ENCODE results near the gene GLO1.

The GLO1 gene

DNA sequence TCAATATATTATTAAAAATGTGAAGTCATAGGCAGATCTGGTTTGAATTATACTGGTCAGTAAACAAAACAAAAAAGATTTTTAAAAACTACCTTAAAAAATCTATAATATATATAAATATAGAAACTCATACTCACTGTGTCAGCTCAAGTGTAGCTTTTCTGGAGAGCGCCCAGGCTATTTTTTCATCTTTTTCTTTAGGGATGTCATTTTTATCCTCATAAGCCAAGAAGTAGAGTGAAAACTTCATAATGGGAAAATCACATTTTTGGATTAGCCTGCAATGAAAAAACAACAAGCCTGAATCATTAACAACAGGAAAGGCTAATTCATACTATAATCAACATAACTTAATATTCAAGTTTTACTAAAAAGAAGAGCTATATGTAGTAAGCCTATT, 18.7 kb downstream of the GLO1 start:
- no peaks in the 10 kb centered on the region for H3K9me3 ChIP-seq (ENCODE audit: low read length)
- no peaks in the 10 kb centered on the region for H3K4me1 ChIP-seq (ENCODE audit: insufficient read depth, low read length)
- no peak overlapping the region for H3K4me3 ChIP-seq (ENCODE audit: low read depth in 1 of 2, low read length in 2 of 2)
- no peaks in the 10 kb centered on the region for H3K27me3 ChIP-seq (ENCODE audit: control insufficient read depth in 1 of 2, insufficient read depth in 2 of 2, low read length in 2 of 2)
- H3K36me3 ChIP-seq (ENCODE audit: insufficient read depth, low read length) = peaks cover 6% of the 10 kb centered on the region
- H3K27ac ChIP-seq (ENCODE audit: low read depth, low read length) = no peak overlapping the region
- no peak overlapping the region for H3K9ac ChIP-seq (ENCODE audit: low read length)

DNA sequence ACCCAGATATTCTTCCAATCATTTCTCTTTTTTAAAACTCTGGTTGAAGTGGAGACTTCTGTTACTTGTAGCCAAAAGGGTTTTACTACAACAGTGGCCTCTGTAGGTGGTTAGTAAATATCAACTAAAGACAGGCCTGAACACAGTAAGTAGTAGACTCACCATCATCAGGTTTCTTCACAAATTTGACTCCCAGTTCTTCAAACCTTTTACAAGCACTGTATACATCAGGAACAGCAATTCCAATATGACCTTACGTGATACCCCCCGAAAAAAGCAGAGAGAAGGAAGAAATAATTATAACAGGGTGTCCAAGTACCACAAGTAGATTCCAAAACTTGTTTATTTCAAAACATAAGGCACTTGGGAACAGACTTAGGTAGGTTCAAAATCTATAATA, 21.1 kb downstream of the GLO1 start:
- no peak overlapping the region for H3K9ac ChIP-seq (ENCODE audit: low read length)
- no peaks in the 10 kb centered on the region for H3K27me3 ChIP-seq (ENCODE audit: control insufficient read depth in 1 of 2, insufficient read depth in 2 of 2, low read length in 2 of 2)
- peaks cover 22% of the 10 kb centered on the region for H3K36me3 ChIP-seq (ENCODE audit: insufficient read depth, low read length)
- H3K27ac ChIP-seq (ENCODE audit: low read depth, low read length) = no peak overlapping the region
- H3K4me3 ChIP-seq (ENCODE audit: low read depth in 1 of 2, low read length in 2 of 2) = no peak overlapping the region
- no peaks in the 10 kb centered on the region for H3K4me1 ChIP-seq (ENCODE audit: insufficient read depth, low read length)
- no peaks in the 10 kb centered on the region for H3K9me3 ChIP-seq (ENCODE audit: low read length)

DNA sequence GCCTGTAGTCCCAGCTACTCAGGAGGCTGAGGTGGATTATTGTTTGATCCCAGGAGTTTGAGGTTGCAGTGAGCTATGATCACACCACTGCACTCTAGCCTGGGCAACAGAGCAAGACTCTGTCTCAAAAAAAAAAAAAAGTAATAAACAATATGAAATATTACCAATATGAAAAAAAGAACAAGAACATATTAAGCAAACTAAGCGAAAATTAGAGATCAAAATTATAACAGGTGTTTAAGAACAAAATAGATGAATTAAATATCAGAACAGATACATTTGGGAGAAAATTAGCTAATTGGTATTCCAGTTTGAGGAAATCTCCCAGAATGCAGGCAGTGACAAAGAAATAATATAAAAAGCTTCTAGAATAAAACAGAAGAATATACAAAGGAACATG, 23.3 kb downstream of the GLO1 start:
- Histone ChIP-seq H3K27me3 (ENCODE audit: control insufficient read depth in 1 of 2, insufficient read depth in 2 of 2, low read length in 2 of 2) (no peaks in the 10 kb centered on the region), H3K36me3 (ENCODE audit: insufficient read depth, low read length) (peaks cover 39% of the 10 kb centered on the region), H3K9ac (ENCODE audit: low read length) (no peak overlapping the region), H3K27ac (ENCODE audit: low read depth, low read length) (no peak overlapping the region), H3K4me3 (ENCODE audit: low read depth in 1 of 2, low read length in 2 of 2) (no peak overlapping the region), H3K4me1 (ENCODE audit: insufficient read depth, low read length) (no peaks in the 10 kb centered on the region), H3K9me3 (ENCODE audit: low read length) (no peaks in the 10 kb centered on the region)

DNA sequence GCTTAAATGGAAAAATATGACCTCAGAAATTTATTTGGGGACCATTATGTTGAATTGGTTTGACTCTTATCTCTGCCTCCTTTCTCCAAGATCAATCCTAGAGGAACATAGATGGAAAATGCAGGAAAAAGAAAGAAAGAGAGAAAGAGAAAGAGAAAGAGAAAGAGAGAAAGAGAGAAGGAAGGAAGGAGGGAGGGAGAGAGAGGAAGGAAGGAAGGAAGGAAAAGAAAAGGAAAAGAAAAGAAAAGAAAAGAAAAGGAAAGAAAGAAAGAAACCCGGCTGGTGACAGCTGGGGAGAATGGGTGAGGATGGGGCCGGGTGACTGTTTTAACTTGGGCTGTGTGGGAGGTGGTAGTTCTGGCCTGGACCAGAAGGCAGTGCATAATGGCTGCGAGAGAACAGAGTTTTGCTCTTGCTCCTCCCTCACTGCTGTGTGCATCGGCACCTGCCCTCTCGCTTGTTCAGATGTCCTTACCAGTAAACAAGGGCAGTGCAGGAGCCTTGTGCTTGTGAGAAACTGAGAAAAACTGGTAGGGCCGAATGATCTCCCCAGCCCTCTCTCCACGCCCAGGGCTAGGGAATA, 24.7 kb downstream of the GLO1 start:
- H3K27me3 ChIP-seq (ENCODE audit: control insufficient read depth in 1 of 2, insufficient read depth in 2 of 2, low read length in 2 of 2) = no peaks in the 10 kb centered on the region
- H3K4me1 ChIP-seq (ENCODE audit: insufficient read depth, low read length) = no peaks in the 10 kb centered on the region
- H3K27ac ChIP-seq (ENCODE audit: low read depth, low read length) = no peak overlapping the region
- no peaks in the 10 kb centered on the region for H3K9me3 ChIP-seq (ENCODE audit: low read length)
- no peak overlapping the region for H3K4me3 ChIP-seq (ENCODE audit: low read depth in 1 of 2, low read length in 2 of 2)
- H3K9ac ChIP-seq (ENCODE audit: low read length) = no peak overlapping the region
- peaks cover 39% of the 10 kb centered on the region for H3K36me3 ChIP-seq (ENCODE audit: insufficient read depth, low read length)

DNA sequence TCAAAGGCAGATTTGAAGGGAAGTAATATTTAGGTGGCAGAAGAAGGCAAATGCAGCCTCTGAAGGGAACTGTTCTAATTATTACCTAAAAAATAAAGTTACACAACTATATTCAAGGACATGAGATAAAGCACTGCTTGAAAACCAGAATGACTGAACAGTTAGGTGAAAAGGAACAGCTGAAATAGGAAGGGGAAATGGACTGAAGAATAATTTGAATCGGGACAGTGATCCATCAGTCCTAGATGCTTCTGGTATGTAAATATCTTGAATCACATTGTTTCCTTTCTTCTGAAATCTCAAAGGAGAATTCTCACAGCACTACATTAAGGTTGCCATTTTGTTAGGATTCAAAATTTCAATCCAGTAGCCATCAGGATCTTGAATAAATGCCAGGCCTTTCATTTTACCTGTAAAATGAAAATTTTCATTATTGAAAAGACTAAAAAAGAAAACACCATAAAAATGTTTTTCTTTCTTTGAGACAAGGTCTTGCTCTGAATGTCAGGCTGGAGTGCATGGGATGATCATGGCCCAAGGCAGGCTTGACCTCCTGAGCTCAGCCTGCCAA, 25.9 kb downstream of the GLO1 start:
- no peak overlapping the region for H3K9ac ChIP-seq (ENCODE audit: low read length)
- no peak overlapping the region for H3K27ac ChIP-seq (ENCODE audit: low read depth, low read length)
- H3K27me3 ChIP-seq (ENCODE audit: control insufficient read depth in 1 of 2, insufficient read depth in 2 of 2, low read length in 2 of 2) = no peaks in the 10 kb centered on the region
- no peak overlapping the region for H3K4me3 ChIP-seq (ENCODE audit: low read depth in 1 of 2, low read length in 2 of 2)
- no peaks in the 10 kb centered on the region for H3K4me1 ChIP-seq (ENCODE audit: insufficient read depth, low read length)
- no peaks in the 10 kb centered on the region for H3K9me3 ChIP-seq (ENCODE audit: low read length)
- H3K36me3 ChIP-seq (ENCODE audit: insufficient read depth, low read length) = peaks cover 39% of the 10 kb centered on the region

DNA sequence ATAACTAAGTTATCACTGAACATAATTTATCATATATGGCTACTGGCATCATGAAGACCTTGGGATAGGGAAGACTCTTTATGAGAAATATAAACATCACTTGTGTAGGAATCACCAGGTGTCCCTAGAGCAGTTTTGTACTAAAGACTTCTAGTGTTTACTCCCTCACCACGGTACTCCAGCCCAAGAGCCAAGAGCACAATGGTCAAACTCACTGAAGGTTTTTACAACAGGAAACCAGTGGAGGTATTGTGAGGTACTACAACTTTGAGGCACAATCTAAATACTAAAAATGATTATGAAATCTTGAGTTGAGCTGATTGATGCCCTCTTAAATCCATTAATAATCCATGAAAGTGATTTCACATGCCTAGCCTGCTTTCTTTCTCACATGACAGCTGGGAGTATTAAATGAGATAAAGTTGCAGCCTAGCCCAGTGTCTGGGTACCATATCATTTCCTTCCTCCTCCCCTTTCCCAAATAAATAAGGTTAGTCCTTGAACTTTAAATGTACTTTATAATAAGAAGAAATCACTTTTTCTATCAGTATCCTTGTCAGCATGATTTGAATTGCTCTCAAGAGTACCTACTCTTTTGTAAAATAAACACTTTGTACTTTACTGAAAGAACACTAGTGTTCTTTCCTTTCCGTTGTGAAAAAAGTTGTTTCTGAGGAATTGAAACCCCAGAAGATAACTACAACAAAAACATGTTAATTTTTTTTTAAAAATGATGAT, 26.5 kb downstream of the GLO1 start:
- H3K4me3 ChIP-seq (ENCODE audit: low read depth in 1 of 2, low read length in 2 of 2) = no peak overlapping the region
- H3K4me1 ChIP-seq (ENCODE audit: insufficient read depth, low read length) = no peaks in the 10 kb centered on the region
- no peak overlapping the region for H3K27ac ChIP-seq (ENCODE audit: low read depth, low read length)
- H3K9me3 ChIP-seq (ENCODE audit: low read length) = no peaks in the 10 kb centered on the region
- no peak overlapping the region for H3K9ac ChIP-seq (ENCODE audit: low read length)
- H3K27me3 ChIP-seq (ENCODE audit: control insufficient read depth in 1 of 2, insufficient read depth in 2 of 2, low read length in 2 of 2) = no peaks in the 10 kb centered on the region
- peaks cover 33% of the 10 kb centered on the region for H3K36me3 ChIP-seq (ENCODE audit: insufficient read depth, low read length)

DNA sequence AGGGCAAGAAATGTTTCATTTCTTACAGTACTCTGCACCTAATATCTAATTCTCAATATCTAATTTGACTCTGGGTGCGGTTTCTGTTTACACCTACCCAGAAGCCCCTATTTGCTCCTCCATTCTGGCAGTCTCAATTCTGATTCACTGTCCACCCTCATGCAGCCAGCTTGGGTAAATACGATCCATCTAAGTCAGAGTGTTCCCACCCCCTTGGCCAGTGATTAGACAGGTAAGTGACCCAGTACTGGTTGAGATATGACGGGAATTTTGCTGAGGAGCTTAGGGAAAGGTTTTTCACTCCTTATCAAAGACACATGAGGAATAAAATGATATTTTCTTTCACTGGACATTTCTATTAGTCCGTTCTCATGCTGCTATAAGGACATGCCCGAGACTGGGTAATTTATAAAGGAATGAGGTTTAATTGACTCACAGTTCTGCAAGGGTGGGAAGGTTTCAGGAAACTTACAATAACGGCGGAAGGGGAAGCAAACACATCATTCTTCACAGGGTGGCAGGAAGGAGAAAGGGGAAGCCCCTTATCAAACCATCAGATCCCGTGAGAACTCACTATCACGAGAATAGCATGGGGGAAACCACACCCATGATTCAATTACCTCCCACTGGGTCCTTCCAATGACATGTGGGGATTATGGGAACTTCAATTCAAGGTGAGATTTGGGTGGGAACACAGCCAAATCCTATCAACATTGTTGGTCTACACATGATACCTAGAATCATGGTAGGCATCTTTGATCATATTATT, 29.4 kb downstream of the GLO1 start:
- no peaks in the 10 kb centered on the region for H3K4me1 ChIP-seq (ENCODE audit: insufficient read depth, low read length)
- H3K4me3 ChIP-seq (ENCODE audit: low read depth in 1 of 2, low read length in 2 of 2) = no peak overlapping the region
- H3K27me3 ChIP-seq (ENCODE audit: control insufficient read depth in 1 of 2, insufficient read depth in 2 of 2, low read length in 2 of 2) = no peaks in the 10 kb centered on the region
- H3K27ac ChIP-seq (ENCODE audit: low read depth, low read length) = no peak overlapping the region
- H3K9ac ChIP-seq (ENCODE audit: low read length) = no peak overlapping the region
- no peaks in the 10 kb centered on the region for H3K9me3 ChIP-seq (ENCODE audit: low read length)
- H3K36me3 ChIP-seq (ENCODE audit: insufficient read depth, low read length) = peaks cover 32% of the 10 kb centered on the region

DNA sequence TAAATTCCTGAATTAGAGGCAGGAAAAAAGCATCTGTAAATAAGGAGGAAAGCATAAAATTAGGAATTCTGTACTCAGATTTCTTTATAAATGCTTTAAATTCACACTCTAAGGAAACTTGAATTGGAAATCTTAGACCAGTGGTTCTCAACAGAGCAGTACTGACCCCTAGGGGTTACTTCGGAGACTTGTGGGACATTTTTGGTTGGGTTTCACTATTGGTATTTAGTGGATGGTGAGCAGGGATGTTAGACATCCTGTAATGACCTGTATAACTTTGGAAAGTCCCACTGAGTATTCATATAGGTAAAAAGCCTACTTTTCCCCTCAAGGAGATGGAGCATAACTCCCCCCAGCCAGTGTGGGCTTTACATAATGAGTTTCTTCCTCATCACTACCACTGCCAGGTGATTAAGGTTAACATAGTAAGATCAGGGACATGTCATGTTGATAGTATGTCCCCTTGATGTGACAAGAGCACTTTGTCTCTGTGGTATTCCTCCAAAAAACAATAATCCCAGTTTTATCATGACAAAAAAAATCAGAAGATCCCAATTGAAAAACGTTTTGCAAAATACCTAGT, 31.0 kb downstream of the GLO1 start:
- Histone ChIP-seq H3K36me3 (ENCODE audit: insufficient read depth, low read length) (peaks cover 19% of the 10 kb centered on the region), H3K4me1 (ENCODE audit: insufficient read depth, low read length) (no peaks in the 10 kb centered on the region), H3K27me3 (ENCODE audit: control insufficient read depth in 1 of 2, insufficient read depth in 2 of 2, low read length in 2 of 2) (no peaks in the 10 kb centered on the region), H3K9me3 (ENCODE audit: low read length) (no peaks in the 10 kb centered on the region), H3K27ac (ENCODE audit: low read depth, low read length) (no peak overlapping the region), H3K4me3 (ENCODE audit: low read depth in 1 of 2, low read length in 2 of 2) (no peak overlapping the region), H3K9ac (ENCODE audit: low read length) (no peak overlapping the region)

DNA sequence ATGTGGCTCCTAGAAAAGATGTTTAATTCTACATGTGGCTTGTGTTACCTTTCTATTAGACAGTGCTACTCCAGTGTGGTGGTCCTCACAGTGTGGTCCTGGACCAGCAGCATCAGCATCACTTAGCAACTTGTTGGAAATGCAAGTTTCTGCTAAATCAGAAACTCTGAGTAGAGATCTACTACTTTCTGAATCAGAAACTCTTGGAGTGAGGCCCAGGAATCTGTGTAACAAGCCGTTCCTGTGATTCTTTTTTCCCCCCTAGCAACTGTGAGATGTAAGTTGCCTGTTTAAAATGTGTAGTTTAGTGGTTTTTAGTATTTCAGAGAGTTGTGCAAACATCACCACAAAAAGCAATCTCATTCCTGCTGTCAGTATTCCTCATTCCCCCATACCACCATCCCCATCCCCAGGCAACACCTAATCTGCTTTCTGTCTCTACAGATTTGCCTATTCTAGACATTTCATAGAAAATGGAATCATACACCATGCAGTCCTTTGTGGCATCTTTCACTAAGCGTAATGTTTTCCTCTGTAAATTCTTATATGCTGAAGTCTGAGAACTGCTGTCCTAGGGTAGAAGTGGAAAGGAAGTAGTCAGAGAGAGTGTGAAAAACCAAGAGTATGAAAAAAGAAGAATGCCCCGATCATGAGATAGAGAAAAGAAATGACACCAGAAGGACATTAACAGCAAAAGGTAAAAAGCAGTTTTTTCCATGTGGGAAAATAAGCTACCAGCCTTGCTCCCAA, 44.4 kb downstream of the GLO1 start:
- H3K4me1 ChIP-seq (ENCODE audit: insufficient read depth, low read length) = no peaks in the 10 kb centered on the region

DNA sequence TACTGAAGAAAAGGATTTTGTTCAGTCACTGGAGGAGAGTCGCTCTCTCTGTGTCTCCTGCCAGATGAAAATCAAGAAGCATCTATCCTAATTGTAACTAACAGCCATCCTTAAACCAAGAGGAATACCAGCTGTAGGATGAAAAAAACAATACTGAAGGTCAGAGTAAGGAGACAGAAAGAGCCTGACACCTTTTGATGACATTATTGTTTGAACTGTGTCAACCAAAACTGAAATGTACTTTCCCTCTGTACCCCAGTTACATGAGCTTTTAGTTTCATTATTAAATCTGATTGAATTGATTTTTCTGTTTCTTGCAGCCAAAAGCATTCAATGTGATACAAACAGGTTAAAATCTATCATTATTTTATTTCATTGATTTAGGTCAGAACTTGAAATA, 46.0 kb downstream of the GLO1 start:
- no peaks in the 10 kb centered on the region for H3K9me3 ChIP-seq (ENCODE audit: low read length)
- no peak overlapping the region for H3K4me3 ChIP-seq (ENCODE audit: low read depth in 1 of 2, low read length in 2 of 2)
- H3K27me3 ChIP-seq (ENCODE audit: control insufficient read depth in 1 of 2, insufficient read depth in 2 of 2, low read length in 2 of 2) = no peaks in the 10 kb centered on the region

More for the DNA sequence above, 44.4 kb downstream of the GLO1 start:
- Histone ChIP-seq H3K27ac (ENCODE audit: low read depth, low read length) (no peak overlapping the region), H3K36me3 (ENCODE audit: insufficient read depth, low read length) (no peaks in the 10 kb centered on the region), H3K9me3 (ENCODE audit: low read length) (no peaks in the 10 kb centered on the region), H3K4me3 (ENCODE audit: low read depth in 1 of 2, low read length in 2 of 2) (no peak overlapping the region), H3K9ac (ENCODE audit: low read length) (no peak overlapping the region), H3K27me3 (ENCODE audit: control insufficient read depth in 1 of 2, insufficient read depth in 2 of 2, low read length in 2 of 2) (no peaks in the 10 kb centered on the region)

DNA sequence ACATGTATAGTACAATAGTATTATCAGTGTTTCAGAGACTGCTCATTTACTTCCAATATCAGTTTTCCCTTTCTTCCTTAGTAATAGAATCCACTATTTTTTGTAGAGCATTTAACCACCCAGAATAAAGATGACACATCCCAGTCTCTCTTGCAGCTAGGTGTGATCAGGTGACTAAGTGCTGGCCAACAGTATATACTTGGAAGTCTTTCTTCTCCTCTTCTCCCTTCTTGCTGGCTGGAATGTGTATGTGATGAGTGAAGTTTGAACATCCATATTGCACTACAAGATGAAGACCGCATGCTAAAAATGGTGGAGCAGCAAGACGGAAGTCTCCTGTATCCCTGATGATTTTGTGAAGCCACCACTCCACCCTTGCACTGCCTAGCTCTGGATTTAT, 48.7 kb downstream of the GLO1 start:
- Histone ChIP-seq H3K27ac (ENCODE audit: low read depth, low read length) (no peak overlapping the region), H3K27me3 (ENCODE audit: control insufficient read depth in 1 of 2, insufficient read depth in 2 of 2, low read length in 2 of 2) (no peaks in the 10 kb centered on the region), H3K9ac (ENCODE audit: low read length) (no peak overlapping the region), H3K4me1 (ENCODE audit: insufficient read depth, low read length) (no peaks in the 10 kb centered on the region), H3K4me3 (ENCODE audit: low read depth in 1 of 2, low read length in 2 of 2) (no peak overlapping the region), H3K9me3 (ENCODE audit: low read length) (no peaks in the 10 kb centered on the region), H3K36me3 (ENCODE audit: insufficient read depth, low read length) (peaks cover 5% of the 10 kb centered on the region)

More for the DNA sequence above, 46.0 kb downstream of the GLO1 start:
- H3K4me1 ChIP-seq (ENCODE audit: insufficient read depth, low read length) = no peaks in the 10 kb centered on the region
- no peak overlapping the region for H3K27ac ChIP-seq (ENCODE audit: low read depth, low read length)
- no peak overlapping the region for H3K9ac ChIP-seq (ENCODE audit: low read length)
- no peaks in the 10 kb centered on the region for H3K36me3 ChIP-seq (ENCODE audit: insufficient read depth, low read length)

Data from muscle layer of colon (tissue), 2 donors.